Mammary epithelial cell (primary cell): ENCODE results near the gene CAMK1.

Source experiments
- EZH2 ChIP-seq: IDR thresholded peaks from 2 replicates; pipeline ENCODE4 v1.6.1; 2012; ENCODE audit warnings: low read length, inconsistent platforms, borderline replicate concordance
- TF ChIP-seq, protein P1 (sequence below), 2 donors: IDR thresholded peaks in 1 of 2; conservative IDR thresholded peaks in 1 of 2; 2 replicates each; pipeline ENCODE4 v1.5.1; 2011 to 2012; ENCODE audit warnings: inconsistent platforms in 2 of 2, low read length in 2 of 2, mild to moderate bottlenecking in 2 of 2, control low read depth in 1 of 2, low read depth in 1 of 2; ENCODE audit not compliant: insufficient read depth in 1 of 2; ENCODE audit errors: extremely low read depth in 1 of 2

GRCh38 chr3:9781551-9781950 lies 11.8 kb upstream of the CAMK1 start:
- TF ChIP-seq, protein P1, sequence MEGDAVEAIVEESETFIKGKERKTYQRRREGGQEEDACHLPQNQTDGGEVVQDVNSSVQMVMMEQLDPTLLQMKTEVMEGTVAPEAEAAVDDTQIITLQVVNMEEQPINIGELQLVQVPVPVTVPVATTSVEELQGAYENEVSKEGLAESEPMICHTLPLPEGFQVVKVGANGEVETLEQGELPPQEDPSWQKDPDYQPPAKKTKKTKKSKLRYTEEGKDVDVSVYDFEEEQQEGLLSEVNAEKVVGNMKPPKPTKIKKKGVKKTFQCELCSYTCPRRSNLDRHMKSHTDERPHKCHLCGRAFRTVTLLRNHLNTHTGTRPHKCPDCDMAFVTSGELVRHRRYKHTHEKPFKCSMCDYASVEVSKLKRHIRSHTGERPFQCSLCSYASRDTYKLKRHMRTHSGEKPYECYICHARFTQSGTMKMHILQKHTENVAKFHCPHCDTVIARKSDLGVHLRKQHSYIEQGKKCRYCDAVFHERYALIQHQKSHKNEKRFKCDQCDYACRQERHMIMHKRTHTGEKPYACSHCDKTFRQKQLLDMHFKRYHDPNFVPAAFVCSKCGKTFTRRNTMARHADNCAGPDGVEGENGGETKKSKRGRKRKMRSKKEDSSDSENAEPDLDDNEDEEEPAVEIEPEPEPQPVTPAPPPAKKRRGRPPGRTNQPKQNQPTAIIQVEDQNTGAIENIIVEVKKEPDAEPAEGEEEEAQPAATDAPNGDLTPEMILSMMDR (conservative IDR thresholded peaks at IDR 0.05 in 1 of 2, IDR thresholded peaks at IDR 0.05 in 1 of 2; ENCODE audit: extremely low read depth in 1 of 2, insufficient read depth in 1 of 2, low read depth in 1 of 2, low read length in 2 of 2): no peak
- TF ChIP-seq EZH2: no peak
